Epithelial cell of proximal tubule (primary cell): ENCODE results near the gene AP3D1. TPM values are rescaled to one million over a fixed set of nuclear protein-coding genes. Genes with fewer than 3 reads are reported as not detected.

Experiments used
- DNase-seq: peaks from one replicate; pipeline ENCODE4 v3.0.0-alpha.2; 2011; ENCODE audit warnings: low read depth
- H3K4me3 ChIP-seq: 2 replicates; pipeline ENCODE4 v1.5.1; 2011; ENCODE audit warnings: low read depth, mild to moderate bottlenecking, low read length
- CTCF ChIP-seq: conservative IDR thresholded peaks from 2 replicates; pipeline ENCODE4 v1.5.1; 2012; ENCODE audit warnings: low read depth, mild to moderate bottlenecking, low read length
- total RNA-seq: library from RNA; depleted of rRNA; stranded (reverse); fragments of >200 nt; gene quantifications from 2 replicates; pipeline ENCODE4 v1.2.3, GENCODE V29; 2015

The AP3D1 gene
- total RNA-seq, 1 donor from 2014 or later, result 141 TPM

- H3K4me3 ChIP-seq, result no peak overlapping the region
- no peak for DNase-seq
- no peak for TF ChIP-seq CTCF
Measured at GRCh38 chr19:2173388-2173766, 22.0 kb upstream of the AP3D1 start.

- no peak overlapping the region for H3K4me3 ChIP-seq
- TF ChIP-seq CTCF, result peak; percentile 13
Measured at GRCh38 chr19:2171349-2172145, 20.2 kb upstream of the AP3D1 start.

GRCh38 chr19:2170987-2171348, 19.6 kb upstream of the AP3D1 start:
- H3K4me3 ChIP-seq, result no peak overlapping the region
- no peak for TF ChIP-seq CTCF
- DNase-seq, result no peak

More at GRCh38 chr19:2171349-2172145, 20.2 kb upstream of the AP3D1 start:
- DNase-seq, result no peak

- DNase-seq, result no peak
- H3K4me3 ChIP-seq, result no peak overlapping the region
- no peak for TF ChIP-seq CTCF
Measured at GRCh38 chr19:2170219-2170618, 18.9 kb upstream of the AP3D1 start.

- H3K4me3 ChIP-seq, result no peak overlapping the region
- peak; percentile 90 for DNase-seq
Measured at GRCh38 chr19:2168619-2169424, 17.5 kb upstream of the AP3D1 start.

GRCh38 chr19:2167896-2168618, 16.7 kb upstream of the AP3D1 start:
- no peak for TF ChIP-seq CTCF
- DNase-seq, result no peak
- no peak overlapping the region for H3K4me3 ChIP-seq

More at GRCh38 chr19:2168619-2169424, 17.5 kb upstream of the AP3D1 start:
- no peak for TF ChIP-seq CTCF
